Trophoblast cell (in vitro differentiated cells and primary cell): ENCODE data around the gene AGRP.
A peak's percentile ranks its signal among the peaks of the same experiment; 100 is the strongest.

Source experiments
- DNase-seq, 2 donors: peaks; one replicate each; pipeline ENCODE4 v3.0.0-alpha.2; 2016
- H2AFZ ChIP-seq: 2 replicates; pipeline ENCODE4 v1.6.1; 2013; ENCODE audit warnings: low read length, moderate library complexity, mild to moderate bottlenecking; ENCODE audit not compliant: insufficient read depth, poor library complexity
- H2AK5ac ChIP-seq: 2 replicates; pipeline ENCODE4 v1.6.1; 2013; ENCODE audit warnings: mild to moderate bottlenecking, low read length
- H2BK120ac ChIP-seq: 2 replicates; pipeline ENCODE4 v1.6.1; 2013; ENCODE audit warnings: low read length, mild to moderate bottlenecking, moderate library complexity; ENCODE audit not compliant: insufficient read depth, poor library complexity
- H2BK12ac ChIP-seq: 2 replicates; pipeline ENCODE4 v1.6.1; 2013; ENCODE audit warnings: mild to moderate bottlenecking, low read length, moderate library complexity
- H2BK5ac ChIP-seq: 2 replicates; pipeline ENCODE4 v1.6.1; 2013; ENCODE audit warnings: low read length, low read depth, moderate library complexity, mild to moderate bottlenecking; ENCODE audit not compliant: poor library complexity
- H3K14ac ChIP-seq: 2 replicates; pipeline ENCODE4 v1.6.1; 2013; ENCODE audit warnings: mild to moderate bottlenecking, low read length
- H3K18ac ChIP-seq: 2 replicates; pipeline ENCODE4 v1.6.1; 2013; ENCODE audit warnings: mild to moderate bottlenecking, low read length
- H3K23ac ChIP-seq: 2 replicates; pipeline ENCODE4 v1.6.1; 2013; ENCODE audit warnings: low read length
- H3K27ac ChIP-seq: 2 replicates; pipeline ENCODE4 v1.5.1; 2013; ENCODE audit warnings: low read depth, mild to moderate bottlenecking, inconsistent platforms, low read length, moderate library complexity
- H3K27me3 ChIP-seq: 2 replicates; pipeline ENCODE4 v1.6.1; 2013; ENCODE audit warnings: inconsistent platforms, mild to moderate bottlenecking, low read length, moderate library complexity; ENCODE audit not compliant: insufficient read depth
- H3K36me3 ChIP-seq, 2 experiments: 1 replicate in 1 of 2; 2 replicates in 1 of 2; pipeline ENCODE4 v1.6.1; 2013; ENCODE audit warnings: low read length in 2 of 2, mild to moderate bottlenecking in 2 of 2, moderate library complexity in 1 of 2; ENCODE audit not compliant: insufficient read depth in 2 of 2, control insufficient read depth in 1 of 2
- H3K4ac ChIP-seq: 2 replicates; pipeline ENCODE4 v1.6.1; 2013; ENCODE audit warnings: low read depth, mild to moderate bottlenecking, low read length, moderate library complexity
- H3K4me1 ChIP-seq, 2 experiments: 1 replicate in 1 of 2; 2 replicates in 1 of 2; pipeline ENCODE4 v1.6.1; 2013; ENCODE audit warnings: low read length in 2 of 2, mild to moderate bottlenecking in 2 of 2, moderate library complexity in 1 of 2; ENCODE audit not compliant: insufficient read depth in 2 of 2, control insufficient read depth in 1 of 2
- H3K4me2 ChIP-seq: 2 replicates; pipeline ENCODE4 v1.6.1; 2013; ENCODE audit warnings: inconsistent platforms, mild to moderate bottlenecking, low read length, moderate library complexity
- H3K4me3 ChIP-seq: 2 replicates; pipeline ENCODE4 v1.5.1; 2013; ENCODE audit warnings: mild to moderate bottlenecking, low read depth, low read length, inconsistent platforms
- H3K79me1 ChIP-seq: one replicate; pipeline ENCODE4 v1.6.1; 2013; ENCODE audit warnings: low read length
- H3K79me2 ChIP-seq: 2 replicates; pipeline ENCODE4 v1.6.1; 2013; ENCODE audit warnings: low read length, mild to moderate bottlenecking; ENCODE audit not compliant: control insufficient read depth, insufficient read depth, poor library complexity
- H3K9ac ChIP-seq: 2 replicates; pipeline ENCODE4 v1.6.1; 2013; ENCODE audit warnings: mild to moderate bottlenecking, low read length
- H3K9me3 ChIP-seq: 2 replicates; pipeline ENCODE4 v1.6.1; 2013; ENCODE audit warnings: low read depth, mild to moderate bottlenecking, control low read depth, inconsistent platforms, low read length; ENCODE audit not compliant: insufficient read depth
- H4K12ac ChIP-seq: 2 replicates; pipeline ENCODE4 v1.6.1; 2013; ENCODE audit warnings: low read depth, mild to moderate bottlenecking, low read length, moderate library complexity
- H4K8ac ChIP-seq: 2 replicates; pipeline ENCODE4 v1.6.1; 2013; ENCODE audit warnings: low read depth, mild to moderate bottlenecking, low read length, moderate library complexity
- H4K91ac ChIP-seq: one replicate; pipeline ENCODE4 v1.6.1; 2013; ENCODE audit warnings: low read depth, mild to moderate bottlenecking, low read length, moderate library complexity
- WGBS: extraction: QIAGEN DNeasy Blood & Tissue Kit; methylation state at CpG from one replicate; pipeline ENCODE4 v1.1.7; 2013; ENCODE audit warnings: missing lambda C conversion rate; ENCODE audit not compliant: insufficient read length, insufficient coverage; ENCODE audit errors: extremely low coverage; 5-methylcytosine and 5-hydroxymethylcytosine counted together

AGRP gene

GRCh38 chr16:67448580-67448979 lies 34.8 kb downstream of the AGRP start:
- H3K4me1 ChIP-seq = no peaks in the 10 kb centered on the region

GRCh38 chr16:67447508-67448076 lies 35.8 kb downstream of the AGRP start:
- no peak overlapping the region for H3K4ac ChIP-seq
- H3K27ac ChIP-seq = no peak overlapping the region
- no peaks in the 10 kb centered on the region for H3K79me1 ChIP-seq
- no peak overlapping the region for H3K23ac ChIP-seq
- H3K9ac ChIP-seq = no peak overlapping the region
- no peak overlapping the region for H3K4me2 ChIP-seq
- H4K91ac ChIP-seq = no peak overlapping the region
- H3K14ac ChIP-seq = no peak overlapping the region
- no peaks in the 10 kb centered on the region for H3K27me3 ChIP-seq
- no peak overlapping the region for H3K18ac ChIP-seq
- no peak overlapping the region for H2AK5ac ChIP-seq
- no CpG with 5 or more reads among the region's 6 CpGs for WGBS
- H2BK5ac ChIP-seq = no peak overlapping the region
- H3K9me3 ChIP-seq = peaks cover under 1% of the 10 kb centered on the region
- no peaks in the 10 kb centered on the region for H3K4me1 ChIP-seq
- H4K12ac ChIP-seq = no peak overlapping the region
- DNase-seq = peak; percentile 61 to 75
- H3K36me3 ChIP-seq = peaks cover 55 to 68% of the 10 kb centered on the region in 2 experiments
- no peak overlapping the region for H4K8ac ChIP-seq
- H2BK120ac ChIP-seq = no peak overlapping the region
- H3K4me3 ChIP-seq = no peak overlapping the region
- no peak overlapping the region for H2AFZ ChIP-seq
- H2BK12ac ChIP-seq = no peak overlapping the region
- no peaks in the 10 kb centered on the region for H3K79me2 ChIP-seq

More at GRCh38 chr16:67448580-67448979, 34.8 kb downstream of the AGRP start:
- H2BK120ac ChIP-seq = no peak overlapping the region
- H3K27ac ChIP-seq = no peak overlapping the region
- no peak overlapping the region for H3K9ac ChIP-seq
- H3K4me3 ChIP-seq = no peak overlapping the region
- H3K27me3 ChIP-seq = no peaks in the 10 kb centered on the region
- H3K79me1 ChIP-seq = no peaks in the 10 kb centered on the region
- no peak overlapping the region for H3K14ac ChIP-seq
- H2AK5ac ChIP-seq = no peak overlapping the region
- H3K79me2 ChIP-seq = no peaks in the 10 kb centered on the region
- no peak overlapping the region for H4K8ac ChIP-seq
- H3K23ac ChIP-seq = no peak overlapping the region
- no peak overlapping the region for H4K12ac ChIP-seq
- WGBS = no CpG with 5 or more reads among the region's 5 CpGs
- no peak overlapping the region for H4K91ac ChIP-seq
- DNase-seq = no peak
- no peak overlapping the region for H3K4ac ChIP-seq
- peaks cover 56 to 69% of the 10 kb centered on the region in 2 experiments for H3K36me3 ChIP-seq
- H2BK5ac ChIP-seq = no peak overlapping the region
- H3K18ac ChIP-seq = no peak overlapping the region
- no peak overlapping the region for H3K4me2 ChIP-seq
- no peak overlapping the region for H2BK12ac ChIP-seq
- no peak overlapping the region for H2AFZ ChIP-seq
- no peaks in the 10 kb centered on the region for H3K9me3 ChIP-seq

- no peak overlapping the region for H3K27ac ChIP-seq
- no peak overlapping the region for H2AFZ ChIP-seq
- H3K18ac ChIP-seq = no peak overlapping the region
- H2BK12ac ChIP-seq = no peak overlapping the region
- H4K91ac ChIP-seq = no peak overlapping the region
- H3K14ac ChIP-seq = no peak overlapping the region
- H3K4me1 ChIP-seq = no peaks in the 10 kb centered on the region
- H3K23ac ChIP-seq = no peak overlapping the region
- H2BK5ac ChIP-seq = no peak overlapping the region
- WGBS = no CpG with 5 or more reads among the region's 8 CpGs
- H3K4ac ChIP-seq = no peak overlapping the region
- H2BK120ac ChIP-seq = no peak overlapping the region
- no peak overlapping the region for H3K9ac ChIP-seq
- no peaks in the 10 kb centered on the region for H3K79me1 ChIP-seq
- H3K9me3 ChIP-seq = peaks cover 3% of the 10 kb centered on the region
- no peak overlapping the region for H4K8ac ChIP-seq
- H3K4me3 ChIP-seq = no peak overlapping the region
- no peaks in the 10 kb centered on the region for H3K79me2 ChIP-seq
- no peaks in the 10 kb centered on the region for H3K27me3 ChIP-seq
- no peak overlapping the region for H4K12ac ChIP-seq
- no peak for DNase-seq
- peaks cover 53 to 68% of the 10 kb centered on the region in 2 experiments for H3K36me3 ChIP-seq
- no peak overlapping the region for H2AK5ac ChIP-seq
- H3K4me2 ChIP-seq = no peak overlapping the region
Measured at GRCh38 chr16:67446968-67447507, 36.3 kb downstream of the AGRP start.

- H3K4me1 ChIP-seq = no peaks in the 10 kb centered on the region
- no peak overlapping the region for H4K12ac ChIP-seq
Measured at GRCh38 chr16:67445913-67446907, 37.1 kb downstream of the AGRP start.

More at GRCh38 chr16:67445913-67446907, 37.1 kb downstream of the AGRP start:
- Histone ChIP-seq H4K8ac (no peak overlapping the region), H3K4me3 (no peak overlapping the region), H3K9me3 (peaks cover 3% of the 10 kb centered on the region), H2BK120ac (no peak overlapping the region), H3K4me2 (no peak overlapping the region), H3K4ac (no peak overlapping the region), H3K18ac (no peak overlapping the region), H2BK12ac (no peak overlapping the region), H4K91ac (no peak overlapping the region), H3K27me3 (no peaks in the 10 kb centered on the region), H3K23ac (no peak overlapping the region), H3K79me2 (no peaks in the 10 kb centered on the region), H2AK5ac (no peak overlapping the region), H3K9ac (no peak overlapping the region), H3K36me3 (peaks cover 46 to 62% of the 10 kb centered on the region in 2 experiments), H2BK5ac (no peak overlapping the region), H3K14ac (no peak overlapping the region), H3K79me1 (no peaks in the 10 kb centered on the region), H3K27ac (no peak overlapping the region), H2AFZ (peak overlapping the region; percentile 42)
- DNase-seq = no peak
- no CpG with 5 or more reads among the region's 12 CpGs for WGBS
